ENCODE results near the gene RPS6KA1.
"Not testable (repeated sequence)": the region's sequence is repeated elsewhere in the genome, so short reads cannot be mapped to it uniquely, and the experiment has no call there.

RPS6KA1 gene

DNA sequence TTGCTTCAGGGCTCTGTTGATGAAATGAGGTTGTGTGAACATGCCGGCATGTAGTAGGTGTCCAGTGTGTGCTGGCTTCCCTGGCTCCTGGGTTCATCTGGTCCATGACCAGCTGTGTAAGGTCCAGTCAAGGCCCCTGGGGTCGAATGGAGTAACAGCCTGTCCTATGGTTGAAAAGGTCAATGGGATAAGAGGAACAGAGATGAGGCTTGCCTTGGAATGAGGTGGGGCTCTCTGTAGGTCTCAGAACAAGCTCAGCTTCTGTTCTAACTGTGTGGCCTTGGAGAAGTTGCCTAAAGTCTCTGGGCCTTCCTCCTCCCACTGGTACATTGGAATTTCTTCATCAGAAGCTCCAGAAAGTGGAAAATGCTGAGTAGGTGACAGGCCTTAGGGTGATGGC lies 26.6 kb downstream of the RPS6KA1 start:
- DNase-seq = no peak

DNA sequence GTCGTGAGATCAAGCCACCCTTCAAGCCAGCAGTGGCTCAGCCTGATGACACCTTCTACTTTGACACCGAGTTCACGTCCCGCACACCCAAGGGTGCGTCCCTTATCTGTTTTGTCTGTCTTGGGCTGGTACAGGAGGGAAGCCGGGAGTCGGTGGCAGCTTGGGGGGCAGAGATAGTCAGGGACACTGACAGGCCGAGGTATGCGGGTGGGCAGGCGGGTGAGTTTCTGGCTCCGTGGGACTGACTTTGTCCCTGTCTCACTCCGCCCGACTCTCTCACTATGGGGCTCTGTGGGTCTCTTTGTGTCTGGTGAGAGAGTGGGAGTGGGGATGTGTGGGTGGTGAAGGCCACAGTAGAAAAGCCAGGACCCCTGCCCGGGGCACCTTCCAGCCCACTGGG lies 27.4 kb downstream of the RPS6KA1 start:
- no peak for DNase-seq

DNA sequence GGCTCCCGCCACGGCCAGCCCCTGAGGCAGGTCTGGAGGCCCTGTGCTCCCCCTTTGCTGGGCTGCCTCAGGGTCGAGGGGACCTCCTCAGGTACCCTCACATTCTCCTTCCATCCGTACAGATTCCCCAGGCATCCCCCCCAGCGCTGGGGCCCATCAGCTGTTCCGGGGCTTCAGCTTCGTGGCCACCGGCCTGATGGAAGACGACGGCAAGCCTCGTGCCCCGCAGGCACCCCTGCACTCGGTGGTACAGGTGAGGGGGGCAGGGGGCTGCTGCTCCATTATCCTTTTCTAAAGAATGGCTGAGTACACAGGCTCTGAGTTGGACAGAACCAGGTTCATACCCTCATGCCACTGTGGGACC lies 29.1 kb downstream of the RPS6KA1 start:
- no peak for DNase-seq

DNA sequence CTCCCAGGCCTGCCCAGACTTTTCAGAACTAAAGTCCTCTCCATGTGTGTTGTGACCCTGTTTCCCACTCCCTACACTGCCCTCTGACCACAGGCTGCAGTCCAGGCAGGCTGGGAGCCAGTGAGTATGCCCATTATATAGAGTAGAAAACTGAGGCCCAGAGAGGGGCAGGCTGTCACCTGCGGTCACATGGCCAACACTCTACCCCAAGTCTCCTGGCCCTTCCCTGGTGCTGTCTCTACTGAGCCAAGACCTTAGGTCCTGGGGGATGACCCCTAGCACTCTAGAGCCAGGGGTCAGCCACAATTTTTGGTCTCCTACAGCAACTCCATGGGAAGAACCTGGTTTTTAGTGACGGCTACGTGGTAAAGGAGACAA lies 30.8 kb downstream of the RPS6KA1 start:
- DNase-seq = no peak

DNA sequence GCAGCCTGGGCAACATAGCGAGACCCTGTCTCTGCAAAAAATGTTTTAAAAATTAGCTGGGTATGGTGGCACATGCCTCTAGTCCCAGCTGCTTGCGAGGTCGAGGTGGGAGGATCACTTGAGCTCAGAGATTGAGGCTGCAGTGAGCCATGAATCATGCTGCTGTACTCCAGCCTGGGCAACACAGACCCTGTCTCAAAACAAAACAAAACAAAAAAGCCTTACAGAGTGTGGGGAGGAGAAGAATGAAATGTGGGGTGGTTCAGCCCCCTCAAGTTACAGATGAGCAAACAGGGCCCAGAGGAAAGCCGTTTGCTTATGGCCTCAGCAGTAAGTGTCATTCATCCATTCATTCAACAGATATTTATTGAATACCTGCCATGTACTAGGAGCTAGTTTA lies 40.7 kb downstream of the RPS6KA1 start:
- DNase-seq = no peak

DNA sequence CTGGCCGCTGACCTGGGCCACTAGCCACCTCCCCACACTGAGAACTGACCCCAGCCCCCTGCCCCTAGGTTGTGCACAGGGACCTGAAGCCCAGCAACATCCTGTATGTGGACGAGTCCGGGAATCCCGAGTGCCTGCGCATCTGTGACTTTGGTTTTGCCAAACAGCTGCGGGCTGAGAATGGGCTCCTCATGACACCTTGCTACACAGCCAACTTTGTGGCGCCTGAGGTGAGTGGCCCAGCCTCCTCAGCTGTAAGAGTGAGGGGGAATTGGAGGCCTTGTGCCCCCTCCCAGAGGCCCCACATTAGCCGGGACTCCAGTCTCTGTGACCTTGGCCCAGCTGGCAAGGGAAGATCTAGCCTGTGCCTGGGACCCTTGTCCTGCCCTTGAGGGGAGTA lies 41.8 kb downstream of the RPS6KA1 start:
- no peak for DNase-seq

DNA sequence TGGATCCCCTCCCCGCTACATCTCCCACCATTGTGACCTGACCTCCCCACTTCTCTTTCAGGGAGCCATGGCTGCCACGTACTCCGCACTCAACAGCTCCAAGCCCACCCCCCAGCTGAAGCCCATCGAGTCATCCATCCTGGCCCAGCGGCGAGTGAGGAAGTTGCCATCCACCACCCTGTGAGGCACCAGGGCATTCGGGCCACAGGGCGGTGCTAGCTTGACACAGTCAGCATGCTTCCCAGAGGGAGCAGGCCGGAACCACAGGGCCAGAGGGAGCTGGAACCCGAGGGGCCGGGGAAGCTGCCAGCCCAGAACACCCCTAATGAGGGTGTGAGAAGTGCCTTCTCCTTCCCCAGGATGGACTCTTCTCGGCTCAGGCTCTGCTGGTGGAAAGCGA lies 44.5 kb downstream of the RPS6KA1 start:
- DNase-seq = no peak

DNA sequence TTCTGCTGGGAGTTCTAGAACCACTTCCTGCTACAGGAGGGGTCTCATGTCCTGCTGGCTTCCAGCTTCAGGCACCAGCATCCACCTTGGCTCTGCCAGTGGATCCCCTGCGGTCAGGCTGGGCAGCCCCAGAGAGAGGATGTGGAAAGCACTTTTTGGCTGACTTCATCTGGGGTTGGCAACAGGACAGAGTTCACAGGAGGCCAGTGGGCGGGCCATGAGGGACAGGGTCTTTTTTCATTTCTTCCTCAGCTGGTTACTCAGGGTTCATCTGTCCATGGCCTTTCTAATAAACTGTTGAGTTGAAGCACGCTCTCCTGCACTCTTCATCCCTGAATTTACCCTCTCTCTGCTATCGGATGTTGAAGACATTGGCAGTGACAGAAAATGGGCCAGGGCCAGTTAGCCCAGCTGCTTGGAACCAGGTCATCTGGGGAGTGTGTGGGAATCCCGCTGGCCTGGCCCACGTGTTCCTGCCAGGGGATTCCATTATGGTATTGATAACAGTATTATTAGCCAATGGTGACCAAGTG lies 45.2 kb downstream of the RPS6KA1 start:
- DNase-seq = no peak

DNA sequence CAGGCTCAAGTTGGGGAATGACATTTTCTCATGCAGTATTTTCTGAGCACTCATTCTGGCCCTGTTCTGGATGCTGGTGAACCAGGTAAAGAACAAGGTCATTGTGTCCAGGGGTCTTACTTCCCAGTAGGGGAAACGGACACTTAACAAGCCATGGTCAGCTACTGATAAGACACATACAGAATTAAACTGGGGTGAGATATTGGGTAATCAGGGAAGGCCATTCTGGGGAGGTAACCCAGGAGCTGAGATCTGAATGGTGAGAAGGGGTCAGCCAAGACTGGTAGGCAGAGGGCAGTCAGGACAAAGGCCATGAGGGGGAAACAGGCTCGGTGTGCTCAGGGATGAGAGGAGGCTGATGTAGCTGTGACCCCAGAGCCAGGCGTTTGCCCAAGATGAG lies 45.8 kb downstream of the RPS6KA1 start:
- no peak for DNase-seq

DNA sequence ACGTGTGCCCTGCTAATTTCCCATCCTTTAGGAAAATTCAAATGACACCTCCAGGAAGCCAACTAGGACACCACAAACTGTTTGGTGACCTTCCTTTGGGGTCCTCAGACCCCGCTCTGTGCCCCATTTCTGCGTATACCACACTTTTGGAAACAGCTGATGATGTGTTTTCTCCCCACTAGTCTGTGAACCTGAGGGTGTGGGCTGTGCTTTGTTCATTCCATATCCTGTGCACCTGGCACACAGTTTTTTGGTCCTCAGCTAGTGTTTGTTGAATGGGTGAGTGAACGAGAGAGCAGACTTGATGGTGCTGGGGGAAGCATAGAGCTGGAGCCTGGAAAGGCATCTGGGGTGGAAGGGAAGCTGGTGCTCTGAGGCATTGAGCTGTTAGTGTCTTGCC lies 48.6 kb downstream of the RPS6KA1 start:
- DNase-seq = no peak

DNA sequence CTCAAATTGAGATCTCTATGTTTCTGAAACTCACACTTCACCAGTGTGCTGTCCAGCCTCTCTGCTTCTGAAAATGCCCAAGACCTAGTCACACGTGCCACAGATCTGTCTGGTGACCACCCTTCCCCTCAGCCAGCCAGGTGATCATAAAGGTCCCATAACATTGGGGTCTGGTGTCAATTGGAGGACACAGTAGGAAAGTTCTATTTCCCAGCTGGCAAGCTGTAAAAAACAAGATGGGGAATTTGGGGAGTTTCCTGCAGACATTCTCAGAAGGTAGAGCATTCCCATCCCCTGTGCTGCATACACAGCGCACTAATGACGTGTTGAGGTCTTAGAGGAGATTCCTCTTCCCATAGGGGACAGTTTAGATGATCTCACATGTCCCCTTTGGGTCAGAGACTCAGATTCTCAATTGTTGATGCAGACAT lies 50.1 kb downstream of the RPS6KA1 start:
- no peak for DNase-seq

DNA sequence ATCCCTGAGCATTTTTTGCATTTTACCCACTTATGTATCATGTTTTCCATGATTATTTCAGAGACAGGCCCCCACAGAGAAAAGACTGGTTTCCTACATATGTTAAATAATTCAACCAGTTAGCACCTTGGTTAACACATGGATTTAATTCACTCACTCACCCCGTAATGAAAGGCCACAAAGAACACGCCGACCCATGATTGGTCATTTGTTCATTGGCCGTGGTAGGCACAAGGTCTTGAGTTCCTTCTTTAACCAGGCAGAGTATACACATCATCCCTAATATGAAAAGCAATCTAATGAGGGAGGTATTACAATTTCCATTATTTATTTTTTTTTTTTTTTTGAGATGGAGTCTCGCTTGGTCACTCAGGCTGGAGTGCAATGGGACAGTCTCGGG lies 50.6 kb downstream of the RPS6KA1 start:
- no peak for DNase-seq

DNA sequence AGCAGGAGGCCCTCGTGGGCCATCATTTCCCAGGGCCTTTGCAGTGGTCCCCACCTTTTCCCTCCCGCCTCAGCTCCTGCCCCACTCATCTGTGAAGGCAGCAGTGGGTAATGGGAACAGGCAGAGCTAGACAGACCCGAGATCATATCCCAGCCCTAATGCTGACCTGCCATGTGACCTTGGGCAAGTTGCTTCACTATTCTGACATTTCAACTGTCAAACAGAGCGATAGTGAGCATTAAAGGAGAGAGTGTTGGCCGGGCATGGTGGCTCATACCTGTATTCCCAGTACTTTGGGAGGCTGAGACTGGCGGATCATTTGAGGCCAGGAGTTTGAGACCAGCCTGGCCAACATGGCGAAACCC lies 51.7 kb downstream of the RPS6KA1 start:
- DNase-seq = no peak

DNA sequence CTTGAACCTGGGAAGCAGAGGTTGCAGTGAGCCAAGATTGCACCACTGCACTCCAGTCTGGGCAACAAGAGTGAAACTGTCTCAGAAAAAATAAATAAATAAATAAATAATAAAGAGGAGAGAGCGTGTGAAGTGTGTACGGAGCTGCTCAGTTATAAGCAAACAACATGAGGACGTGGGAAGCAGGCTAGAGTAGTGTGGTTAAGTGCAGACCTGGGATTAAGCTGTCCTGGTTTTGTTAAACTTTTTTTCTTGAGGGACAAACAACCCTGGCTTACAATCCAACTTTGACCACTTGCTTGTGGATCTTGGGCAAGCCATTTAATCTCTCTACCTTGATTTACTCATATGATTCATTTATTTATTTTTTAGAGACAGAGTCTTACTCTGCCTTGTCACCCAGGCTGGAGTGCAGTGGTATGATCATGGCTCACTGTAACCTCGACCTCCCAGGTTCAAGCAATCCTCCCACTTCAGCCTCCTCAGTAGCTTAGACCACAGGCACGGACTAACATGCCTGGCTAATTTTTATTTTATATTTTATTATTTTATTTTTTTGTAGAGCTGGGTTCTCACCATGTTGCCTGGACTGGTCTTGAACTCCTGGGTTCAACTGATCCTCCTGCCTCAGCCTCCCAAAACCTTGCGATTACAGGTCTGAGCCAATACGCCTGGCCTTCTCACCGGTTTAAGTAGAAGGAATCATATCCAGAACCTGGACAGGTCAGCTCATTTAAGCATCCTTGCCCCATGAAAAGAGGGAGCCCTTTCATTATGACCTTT lies 52.7 kb downstream of the RPS6KA1 start:
- no peak for DNase-seq

DNA sequence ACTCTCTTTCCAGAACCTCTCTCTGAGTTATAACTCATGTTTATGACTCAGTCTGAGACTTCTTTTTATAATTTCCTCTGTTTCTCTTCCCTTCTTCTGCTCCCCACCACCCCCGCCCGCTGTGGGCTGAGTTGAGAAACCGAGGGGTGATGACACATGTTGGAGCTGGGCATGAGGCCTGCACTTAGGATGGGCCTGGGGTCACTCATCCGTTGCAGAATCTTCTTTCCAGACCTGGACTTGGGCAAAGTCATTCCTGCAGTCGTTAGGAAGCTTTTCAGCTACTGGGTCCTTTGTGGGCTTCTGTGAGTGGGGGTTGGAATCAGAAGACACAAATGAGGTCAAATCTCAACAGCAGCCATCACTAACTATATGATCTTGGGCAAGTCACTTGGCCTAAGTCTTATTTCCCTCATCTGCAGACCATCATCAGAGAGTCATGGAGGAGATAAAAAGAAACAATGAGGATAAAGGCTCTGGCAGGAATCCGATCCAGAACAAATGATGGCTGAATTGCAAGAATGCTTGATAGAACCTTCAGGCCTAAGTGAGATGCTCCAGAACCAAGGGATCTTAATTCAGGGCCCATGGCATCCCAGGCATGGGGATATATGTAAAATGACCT lies 53.4 kb downstream of the RPS6KA1 start:
- DNase-seq = no peak

DNA sequence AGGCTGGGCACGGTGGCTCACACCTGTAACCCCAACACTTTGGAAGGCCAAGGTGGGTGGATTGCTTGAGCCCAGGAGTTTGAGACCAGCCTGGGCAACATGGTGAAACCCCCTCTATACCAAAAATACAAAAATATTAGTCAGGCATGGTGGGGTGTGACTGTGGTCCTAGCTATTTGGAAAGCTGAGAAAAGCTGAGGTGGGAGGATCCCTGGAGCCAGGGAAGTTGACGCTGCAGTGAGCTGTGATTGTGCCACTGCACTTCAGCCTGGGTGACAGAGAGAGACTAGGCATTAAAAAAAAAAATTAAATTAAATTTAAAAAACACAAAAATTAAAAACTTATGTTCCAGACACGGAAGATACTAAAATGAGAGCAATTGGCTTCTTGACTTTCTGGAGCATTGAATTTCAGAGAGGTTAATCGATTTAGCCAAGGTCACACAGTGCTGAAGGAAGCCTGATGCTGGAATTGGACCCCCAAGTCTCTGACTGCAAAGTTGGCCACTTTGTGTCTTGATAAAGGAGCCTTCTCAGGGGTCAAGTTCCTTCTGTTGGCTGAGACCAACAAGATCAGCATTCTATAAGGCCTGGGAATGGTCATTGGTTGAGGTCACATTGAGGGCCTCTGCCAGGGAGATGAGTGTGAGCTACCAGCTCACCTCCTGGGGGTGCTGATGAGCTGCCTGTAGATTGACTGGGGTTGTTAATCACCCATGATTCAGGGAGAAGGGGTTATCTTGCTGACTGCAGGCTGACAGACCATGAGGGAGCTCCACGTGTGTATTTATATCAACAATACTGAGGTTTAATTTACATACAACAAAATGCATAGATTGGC lies 54.3 kb downstream of the RPS6KA1 start:
- DNase-seq = peak; percentile 33

DNA sequence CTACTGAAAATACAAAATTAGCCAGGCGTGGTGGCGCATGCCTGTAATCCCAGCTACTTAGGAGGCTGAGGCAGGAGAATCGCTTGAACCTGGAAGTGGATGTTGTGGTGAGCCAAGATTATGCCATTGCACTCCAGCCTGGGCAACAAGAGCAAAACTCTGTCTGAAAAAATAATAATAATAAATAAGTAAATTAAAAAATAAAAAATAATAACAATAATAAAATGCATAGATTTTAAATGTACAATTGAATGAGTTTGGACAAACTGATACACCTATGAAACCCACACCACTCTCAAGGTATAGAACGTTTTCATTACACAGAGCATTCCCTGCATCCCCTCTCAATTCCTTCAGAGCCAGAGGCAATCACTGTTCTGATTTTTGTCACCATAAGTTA lies 55.0 kb downstream of the RPS6KA1 start:
- DNase-seq = not testable (repeated sequence)

DNA sequence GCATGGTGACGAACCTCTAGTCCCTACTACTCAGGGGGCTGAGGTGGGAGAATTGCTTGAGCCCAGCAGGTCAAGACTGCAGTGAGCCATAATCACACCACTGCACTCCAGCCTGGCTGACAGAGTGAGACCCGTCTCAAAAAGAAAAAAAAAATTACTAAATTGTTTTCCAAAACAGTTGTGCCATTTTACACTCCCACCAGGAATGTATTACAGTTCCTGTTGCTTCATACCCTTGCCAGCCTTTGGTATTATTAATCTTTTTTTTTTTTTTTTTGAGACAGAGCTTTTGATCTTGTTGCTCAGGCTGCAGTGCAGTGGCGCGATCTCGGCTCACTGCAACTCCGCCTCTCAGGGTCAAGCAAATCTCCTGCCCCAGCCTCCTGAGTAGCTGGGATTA lies 55.9 kb downstream of the RPS6KA1 start:
- DNase-seq = no peak

DNA sequence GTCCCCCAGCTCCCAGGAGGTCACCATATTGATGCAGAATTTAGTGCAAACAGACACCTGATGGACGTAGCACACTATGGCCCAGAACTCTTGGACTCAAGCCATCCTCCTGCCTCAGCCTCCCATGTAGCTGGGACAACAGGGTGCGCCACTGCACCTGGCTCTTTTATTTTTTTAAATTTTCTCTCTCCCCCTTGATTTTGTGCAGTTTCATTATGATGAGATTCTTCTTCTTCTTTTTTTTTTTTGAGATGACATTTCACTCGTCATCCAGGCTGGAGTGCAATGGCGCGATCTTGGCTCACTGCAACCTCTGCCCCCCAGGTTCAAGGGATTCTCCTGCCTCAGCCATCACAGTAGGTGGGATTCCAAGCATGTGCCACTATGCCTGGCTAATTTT lies 63.8 kb downstream of the RPS6KA1 start:
- no peak for DNase-seq

DNA sequence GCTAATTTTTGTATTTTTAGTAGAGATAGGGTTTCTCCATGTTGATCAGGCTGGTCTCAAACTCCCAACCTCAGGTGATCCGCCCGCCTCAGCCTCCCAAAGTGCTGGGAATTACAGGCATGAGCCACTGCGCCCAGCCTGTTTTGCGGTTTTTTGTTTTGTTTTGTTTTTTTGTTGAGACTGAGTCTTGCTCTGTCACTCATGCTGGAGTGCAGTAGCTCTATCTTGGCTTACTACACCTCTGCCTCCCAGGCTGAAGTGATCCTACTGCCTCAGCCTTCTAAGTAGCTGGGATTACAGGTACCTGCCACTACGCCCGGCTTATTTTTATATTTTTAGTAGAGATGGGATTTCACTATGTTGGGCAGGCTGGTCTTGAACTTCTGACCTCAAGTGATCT lies 65.0 kb downstream of the RPS6KA1 start:
- not testable (repeated sequence) for DNase-seq

DNA sequence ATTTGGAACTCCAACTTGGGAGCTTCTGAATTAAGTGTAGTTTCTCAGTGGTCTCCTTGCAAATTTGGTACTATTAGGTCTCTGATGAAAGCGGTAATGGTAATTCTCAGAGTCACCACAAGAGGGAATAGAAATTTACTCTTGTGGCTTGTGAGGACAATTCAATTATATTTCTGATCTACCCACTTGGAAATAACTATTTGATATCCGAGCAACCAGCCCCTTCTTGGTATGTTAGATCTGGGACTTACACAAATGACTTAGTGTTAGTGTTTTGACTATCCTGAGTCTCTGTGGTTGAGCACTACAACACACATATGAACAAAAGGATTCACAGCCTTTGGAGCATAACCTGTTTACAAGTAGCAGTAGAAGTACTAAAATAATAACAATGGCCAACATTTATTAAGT lies 68.1 kb downstream of the RPS6KA1 start:
- peak; percentile 74 for DNase-seq

DNA sequence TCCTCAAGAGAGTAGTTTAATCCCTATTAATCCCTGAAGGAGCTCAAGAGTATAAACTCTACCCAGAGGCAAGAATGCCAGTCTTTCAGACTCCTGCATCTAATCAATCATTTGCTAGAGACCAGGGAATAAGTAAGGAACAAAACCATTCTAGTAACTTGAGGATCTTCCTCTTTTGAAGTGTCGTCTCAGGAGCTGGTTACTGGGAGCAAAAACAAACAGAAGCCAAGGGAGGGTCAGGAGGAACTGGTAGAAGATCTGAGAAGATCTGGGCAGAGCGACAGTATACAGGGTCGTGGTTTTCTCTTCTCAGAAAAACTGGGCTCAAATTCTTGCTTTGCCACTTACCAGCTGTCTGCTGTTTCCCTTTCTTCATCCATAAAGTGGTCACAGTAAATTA lies 69.3 kb downstream of the RPS6KA1 start:
- DNase-seq = no peak

DNA sequence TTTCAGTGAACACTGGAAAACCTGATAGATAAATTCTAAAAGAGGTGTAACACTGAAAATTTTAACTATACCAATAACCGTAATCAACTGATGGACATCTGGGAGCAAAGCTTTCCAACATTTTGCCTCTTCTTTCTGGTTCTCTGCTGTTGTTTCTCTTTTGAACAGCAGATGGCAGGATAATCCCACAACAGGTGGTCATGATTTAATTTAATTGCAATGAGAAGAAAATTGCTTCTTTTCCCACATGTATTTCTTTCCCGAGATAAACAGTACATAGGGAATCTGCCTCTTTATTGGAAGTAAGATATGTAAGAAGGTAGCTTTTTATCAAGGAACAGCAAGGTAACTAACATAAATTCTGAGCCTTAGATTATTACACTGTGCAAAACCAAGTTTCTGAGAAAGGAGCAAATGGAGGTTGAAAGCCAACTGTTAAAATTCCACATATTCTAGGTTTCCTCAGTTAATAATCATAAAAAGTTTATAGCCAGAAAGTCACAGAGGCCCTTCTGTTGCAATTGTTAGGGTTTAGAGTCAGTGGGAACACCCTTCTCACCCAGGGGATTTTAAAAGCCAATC lies 72.9 kb downstream of the RPS6KA1 start:
- peak; percentile 76 for DNase-seq
